Stimulated activated effector memory CD8-positive, alpha-beta T cell treated with anti-CD3 and anti-CD28 coated beads, Interleukin-12 subunit alpha, Interleukin-12 subunit beta, amount 100 ng/mL, for 72 hours (primary cell): ENCODE data around the gene GAPDH.
"Not testable (repeated sequence)": the region's sequence is repeated elsewhere in the genome, so short reads cannot be mapped to it uniquely, and the experiment has no call there.

ENCODE experiments used
- ATAC-seq: fragments of 150-1000 bp; cut with Tn5 transposase; 2 replicates; pipeline ENCODE4 v1.10.0; 2021
- DNase-seq, 2 donors: peaks; one replicate each; pipeline ENCODE4 v3.0.0; 2021 to 2022; ENCODE audit warnings: low spot score in 2 of 2
- H3K27ac Mint-ChIP-seq: one replicate; pipeline ENCODE4 v1.8.0; 2022; ENCODE audit warnings: mild to moderate bottlenecking, mixed read lengths
- H3K36me3 Mint-ChIP-seq: one replicate; pipeline ENCODE4 v1.8.0; 2022; ENCODE audit warnings: mild to moderate bottlenecking, mixed read lengths
- H3K4me1 Mint-ChIP-seq: one replicate; pipeline ENCODE4 v1.8.0; 2022; ENCODE audit warnings: mixed read lengths
- H3K4me3 Mint-ChIP-seq: one replicate; pipeline ENCODE4 v1.8.0; 2022; ENCODE audit warnings: mild to moderate bottlenecking, mixed read lengths
- H3K9me3 Mint-ChIP-seq: one replicate; pipeline ENCODE4 v1.8.0; 2022; ENCODE audit warnings: mixed read lengths

The GAPDH gene

GRCh38 chr12:6548556-6548955 is 14.2 kb downstream of the GAPDH start:
- Mint-ChIP-seq H3K9me3 (no peaks in the 10 kb centered on the region), H3K36me3 (peaks cover 79% of the 10 kb centered on the region), H3K27ac (peak overlapping the region; percentile 7), H3K4me3 (no peak overlapping the region), H3K4me1 (peaks cover 32% of the 10 kb centered on the region)
- ATAC-seq (no peak), DNase-seq (no peak)

DNA sequence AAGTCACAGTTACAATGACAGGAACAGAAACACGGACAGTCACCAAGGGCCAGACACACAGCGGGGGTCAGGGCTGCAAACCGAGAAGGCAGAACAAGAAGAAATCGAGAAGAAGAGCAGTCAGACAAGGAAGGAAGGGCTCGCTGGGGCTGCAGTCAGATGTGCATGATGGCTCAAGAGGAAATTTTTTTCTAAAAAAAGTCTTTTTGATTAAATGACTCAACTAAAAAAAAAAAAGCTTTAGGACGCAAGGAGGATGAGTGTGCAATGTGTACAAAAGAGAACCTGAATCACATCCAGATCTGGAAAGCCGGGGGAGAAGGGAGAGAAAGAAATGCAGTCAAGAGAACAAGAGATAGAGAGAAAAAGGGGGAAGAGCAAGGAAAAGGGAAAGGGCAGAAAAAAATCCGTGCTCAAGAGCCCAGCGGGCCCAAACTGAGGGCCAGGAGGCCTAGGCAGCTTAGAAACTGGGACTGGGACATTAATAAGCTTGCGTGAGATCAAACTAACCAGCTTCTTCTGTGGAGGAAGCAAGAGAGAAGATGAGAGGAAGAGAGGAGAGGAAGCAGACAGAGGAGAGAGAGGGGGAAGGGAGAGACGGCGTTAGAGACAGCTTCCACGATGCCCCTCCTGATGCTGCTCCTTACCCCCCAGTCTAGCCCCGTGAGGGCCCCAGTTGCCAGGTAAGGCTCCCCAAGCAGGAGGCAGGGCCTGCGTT is 14.8 kb downstream of the GAPDH start:
- H3K27ac Mint-ChIP-seq = peak overlapping the region; percentile 7
- no peaks in the 10 kb centered on the region for H3K9me3 Mint-ChIP-seq
- H3K4me3 Mint-ChIP-seq = no peak overlapping the region
- peaks cover 38% of the 10 kb centered on the region for H3K4me1 Mint-ChIP-seq
- H3K36me3 Mint-ChIP-seq = peaks cover 78% of the 10 kb centered on the region
- ATAC-seq (no peak), DNase-seq (no peak)

DNA sequence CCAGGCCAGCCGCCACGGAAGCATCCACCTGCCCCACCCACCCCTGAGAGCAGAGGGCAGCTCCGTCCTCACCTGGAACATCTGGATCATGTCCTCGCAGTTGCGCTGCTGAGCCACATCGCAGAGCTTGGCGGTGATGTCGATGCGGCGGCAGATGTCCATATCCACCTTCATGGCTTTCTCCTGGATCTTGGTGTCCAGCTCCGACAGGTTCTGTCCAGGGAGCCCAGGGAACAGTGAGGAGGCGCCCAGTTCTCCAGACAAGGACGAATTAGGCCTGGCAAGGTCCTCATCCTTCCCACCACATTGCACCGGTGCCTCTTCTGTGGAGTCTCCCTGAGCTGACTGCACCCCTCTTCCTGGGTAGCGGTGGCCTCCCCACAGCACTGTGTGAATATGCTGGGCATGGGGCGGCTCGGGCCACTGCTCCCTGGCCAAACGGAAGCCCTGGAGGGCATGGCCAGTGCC is 15.4 kb downstream of the GAPDH start:
- H3K4me3 Mint-ChIP-seq = no peak overlapping the region
- H3K27ac Mint-ChIP-seq = peak overlapping the region; percentile 7
- H3K4me1 Mint-ChIP-seq = peaks cover 44% of the 10 kb centered on the region
- DNase-seq = no peak
- no peaks in the 10 kb centered on the region for H3K9me3 Mint-ChIP-seq
- peaks cover 72% of the 10 kb centered on the region for H3K36me3 Mint-ChIP-seq
- ATAC-seq = no peak

DNA sequence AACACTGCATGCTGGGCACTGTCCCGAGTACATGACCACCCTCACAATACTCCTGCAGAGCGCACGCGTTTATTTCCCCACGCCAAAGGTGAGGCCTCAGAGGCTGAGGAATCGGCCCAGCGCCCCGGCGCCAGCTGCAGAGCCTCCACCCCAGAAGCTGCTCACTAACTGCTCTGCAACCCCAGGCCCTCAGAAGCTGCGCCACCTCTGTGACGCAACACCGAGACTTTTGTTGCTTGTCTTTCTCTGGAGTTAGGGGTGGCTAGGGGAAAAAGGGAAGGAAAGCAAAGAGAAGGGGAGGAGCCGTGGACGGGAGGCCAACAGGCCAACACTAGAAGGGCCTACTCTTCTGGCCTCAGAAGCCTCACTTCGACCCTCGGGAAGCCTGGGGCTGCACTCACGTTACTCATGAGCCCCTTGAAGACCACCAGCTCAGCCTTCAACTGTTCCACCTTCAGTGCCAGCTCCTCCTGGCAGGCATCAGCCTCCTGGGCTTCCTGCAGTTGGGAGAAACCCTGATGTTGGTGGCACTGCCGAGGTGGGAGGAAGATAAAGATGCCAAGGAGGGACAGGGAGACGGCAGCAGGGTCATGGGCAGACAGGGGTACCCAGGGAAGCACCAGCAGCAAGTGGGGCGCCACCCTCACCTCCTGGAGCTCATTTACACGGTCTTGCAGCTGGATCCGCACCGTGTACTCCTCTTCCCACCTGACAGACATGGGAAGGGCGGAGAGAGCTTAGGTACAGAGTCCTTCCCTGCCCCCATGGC is 16.2 kb downstream of the GAPDH start:
- Mint-ChIP-seq H3K36me3 (peaks cover 65% of the 10 kb centered on the region), H3K4me1 (peaks cover 50% of the 10 kb centered on the region), H3K27ac (peak overlapping the region; percentile 79), H3K9me3 (no peaks in the 10 kb centered on the region), H3K4me3 (no peak overlapping the region)
- no peak for DNase-seq
- ATAC-seq = no peak

DNA sequence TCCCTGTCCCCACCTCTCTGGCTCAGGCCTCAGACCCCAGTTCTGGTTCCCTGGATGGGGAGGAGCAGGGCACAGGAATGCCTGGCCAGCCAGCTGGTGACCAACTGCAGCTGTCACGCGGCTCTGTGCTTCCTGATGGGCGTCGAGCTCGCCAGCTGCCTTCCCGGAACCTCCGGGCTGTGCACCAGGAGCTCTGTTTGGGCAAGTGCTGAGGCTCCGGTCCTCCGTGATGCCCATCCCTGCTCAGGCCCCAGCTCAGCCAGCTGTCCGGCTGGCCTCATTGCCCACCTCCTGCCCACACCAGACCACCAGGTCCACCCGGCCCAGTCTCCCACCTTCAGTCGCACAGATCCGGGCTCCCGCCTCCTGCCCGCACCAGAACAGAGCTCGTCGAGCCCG is 16.7 kb downstream of the GAPDH start:
- peaks cover 64% of the 10 kb centered on the region for H3K36me3 Mint-ChIP-seq
- no peaks in the 10 kb centered on the region for H3K9me3 Mint-ChIP-seq
- no peak for ATAC-seq
- H3K4me3 Mint-ChIP-seq = no peak overlapping the region
- H3K27ac Mint-ChIP-seq = peak overlapping the region; percentile 79
- no peak for DNase-seq
- peaks cover 50% of the 10 kb centered on the region for H3K4me1 Mint-ChIP-seq

DNA sequence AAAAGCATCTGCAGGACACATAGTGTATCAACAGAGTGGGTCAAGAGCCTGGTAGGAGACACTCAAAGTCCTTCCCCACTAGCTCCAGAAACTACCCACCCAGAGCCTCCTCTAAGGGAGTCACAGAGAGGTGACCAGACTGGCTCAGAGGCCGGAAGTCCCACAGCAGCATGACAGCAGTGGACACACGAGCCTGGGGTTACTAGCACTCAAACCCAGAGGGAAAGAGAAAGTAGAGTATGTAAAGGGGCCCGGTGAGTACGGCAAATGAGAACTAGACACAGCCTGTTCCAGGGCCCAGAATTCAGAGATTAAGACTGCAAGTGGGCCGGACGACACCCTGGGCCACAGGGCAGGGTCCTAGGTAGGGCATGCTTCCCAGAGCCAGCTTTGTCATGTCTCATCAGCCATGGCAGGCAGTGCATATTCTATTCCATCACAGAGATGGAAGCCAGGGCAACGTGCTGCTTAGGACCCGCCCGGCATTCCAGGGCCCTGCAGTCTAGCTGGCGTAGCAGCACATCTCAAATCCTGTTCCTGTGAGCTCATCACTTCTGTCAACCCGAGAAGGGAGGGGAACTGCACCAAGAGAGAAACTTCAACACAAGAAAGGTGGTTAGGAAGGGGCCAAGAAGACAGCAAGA is 17.3 kb downstream of the GAPDH start:
- Mint-ChIP-seq H3K36me3 (peaks cover 61% of the 10 kb centered on the region), H3K27ac (peak overlapping the region; percentile 79), H3K9me3 (no peaks in the 10 kb centered on the region), H3K4me1 (peaks cover 54% of the 10 kb centered on the region), H3K4me3 (no peak overlapping the region)
- ATAC-seq = no peak
- DNase-seq = no peak

GRCh38 chr12:6552140-6552551 is 17.8 kb downstream of the GAPDH start:
- DNase-seq (no peak), ATAC-seq (no peak)
- Mint-ChIP-seq H3K4me1 (peaks cover 56% of the 10 kb centered on the region), H3K36me3 (peaks cover 60% of the 10 kb centered on the region), H3K27ac (peak overlapping the region; percentile 79), H3K9me3 (no peaks in the 10 kb centered on the region), H3K4me3 (peak overlapping the region; percentile 84)

DNA sequence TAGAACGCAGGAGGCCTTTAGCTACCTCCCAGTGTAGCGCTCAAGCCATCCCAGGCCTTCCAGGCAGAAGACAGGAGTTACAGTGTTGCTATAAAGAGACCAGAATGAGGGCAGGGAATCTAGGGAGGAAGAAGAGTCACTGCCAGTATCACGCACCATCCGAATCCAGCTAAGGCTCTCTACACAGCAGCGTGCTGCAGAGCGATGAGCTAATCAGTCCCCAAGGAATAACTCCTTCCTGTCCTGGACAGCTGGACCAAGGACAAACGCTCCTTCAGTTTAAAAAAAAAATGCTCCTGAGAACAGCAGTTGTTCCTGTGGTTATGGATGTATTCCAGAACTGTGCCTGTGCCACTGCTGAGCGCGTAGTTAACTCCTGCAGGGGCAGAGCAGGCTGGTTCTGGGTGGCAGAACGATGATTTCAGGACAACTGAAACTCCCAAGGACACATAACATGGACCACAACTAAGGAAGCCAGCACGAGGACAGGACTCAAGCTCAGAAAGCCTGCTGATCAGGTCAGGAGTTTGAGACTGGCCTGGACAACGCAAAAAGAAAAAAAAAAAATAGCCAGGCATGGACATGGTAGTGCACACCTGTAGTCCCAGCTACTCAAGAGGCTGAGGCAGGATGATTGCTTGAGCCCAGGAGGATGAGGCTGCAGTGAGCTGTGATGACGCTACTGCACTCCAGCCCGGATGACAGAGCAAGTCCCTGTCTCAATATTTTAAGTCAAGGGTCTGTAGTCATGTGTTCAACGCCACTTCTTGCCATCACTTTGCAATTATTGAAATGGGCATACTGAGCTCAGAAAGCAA is 18.9 kb downstream of the GAPDH start:
- Mint-ChIP-seq H3K27ac (peak overlapping the region; percentile 79), H3K4me3 (peak overlapping the region; percentile 84), H3K4me1 (peaks cover 56% of the 10 kb centered on the region), H3K9me3 (no peaks in the 10 kb centered on the region), H3K36me3 (peaks cover 57% of the 10 kb centered on the region)
- DNase-seq (no peak), ATAC-seq (no peak)

DNA sequence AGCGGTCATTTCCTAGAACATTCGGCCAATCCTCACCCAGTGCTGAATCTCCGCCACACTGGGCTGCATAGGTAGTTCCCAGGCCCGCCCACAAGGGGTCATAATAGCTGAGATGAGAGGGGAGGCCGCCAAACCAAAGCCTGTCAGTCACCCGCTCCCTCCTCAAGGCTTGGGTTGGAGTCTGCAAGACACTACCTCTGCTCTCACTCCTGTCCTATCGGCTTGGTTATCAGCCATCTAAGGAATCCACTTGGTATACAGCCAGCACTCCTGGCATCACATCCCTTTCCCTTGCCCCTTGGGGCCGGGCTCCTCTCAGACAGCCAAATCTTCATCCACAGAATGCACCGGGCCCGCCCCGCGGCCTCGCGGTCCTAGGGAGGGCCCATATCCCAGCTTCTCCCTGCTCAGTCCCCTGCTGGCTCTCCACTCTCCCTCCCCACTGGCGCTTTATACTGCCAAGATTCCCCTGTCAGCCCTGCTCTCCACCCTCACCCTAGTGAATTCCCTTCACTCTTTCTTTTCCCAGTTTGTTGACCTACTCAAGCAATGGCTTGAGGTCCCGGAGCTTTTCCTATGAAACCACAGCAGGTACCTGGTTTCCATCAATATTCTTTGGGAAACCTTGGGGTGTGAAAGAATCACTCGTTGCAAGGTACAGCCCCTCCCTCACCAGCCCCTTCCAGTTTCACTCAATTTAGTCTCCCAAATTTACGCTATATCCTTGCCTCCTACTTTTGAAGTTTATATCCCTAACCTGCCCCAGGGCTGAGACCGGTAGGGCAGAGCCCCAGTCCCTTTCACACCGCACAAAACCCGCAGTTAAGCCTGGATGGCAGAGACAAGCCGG is 20.1 kb downstream of the GAPDH start:
- peak overlapping the region; percentile 84 for H3K4me3 Mint-ChIP-seq
- DNase-seq = peak; percentile 65 to 88
- H3K36me3 Mint-ChIP-seq = peaks cover 60% of the 10 kb centered on the region
- peaks cover 50% of the 10 kb centered on the region for H3K4me1 Mint-ChIP-seq
- H3K27ac Mint-ChIP-seq = peak overlapping the region; percentile 55
- peak; percentile 68 for ATAC-seq
- H3K9me3 Mint-ChIP-seq = no peaks in the 10 kb centered on the region

DNA sequence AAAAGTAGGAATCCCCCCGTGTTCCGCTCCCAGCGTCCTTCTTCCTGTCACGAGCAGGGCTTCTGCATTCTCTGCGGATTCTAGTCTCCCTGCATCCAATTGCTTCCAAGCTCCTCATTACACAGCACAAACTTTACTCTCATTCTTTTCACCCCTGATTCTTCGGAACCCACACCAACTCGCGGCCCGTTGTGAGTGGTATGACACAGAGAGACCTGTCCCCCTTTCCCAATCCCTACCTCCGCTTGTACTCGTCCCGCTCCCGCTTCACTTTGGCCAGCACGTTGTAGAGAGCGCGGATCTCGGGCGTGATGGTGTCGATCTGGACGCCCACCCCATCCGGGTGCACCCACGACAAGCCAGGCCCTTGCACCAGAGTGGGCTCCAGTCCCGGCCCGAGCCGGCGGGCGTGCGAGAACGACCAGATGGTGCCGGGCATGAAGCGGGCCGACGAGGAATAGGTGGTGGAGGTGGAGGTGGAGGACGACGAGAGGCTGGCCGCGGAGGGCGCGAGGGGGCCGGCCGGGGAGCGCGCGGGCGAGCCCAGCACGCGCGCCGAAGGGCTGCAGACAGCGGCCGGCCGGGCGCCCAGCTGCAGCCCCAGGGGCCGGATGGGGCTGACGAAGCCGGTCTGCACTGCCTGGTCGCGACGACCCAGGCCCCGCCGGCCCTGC is 20.8 kb downstream of the GAPDH start:
- DNase-seq (no peak), ATAC-seq (peak; percentile 17)
- Mint-ChIP-seq H3K9me3 (no peaks in the 10 kb centered on the region), H3K36me3 (peaks cover 61% of the 10 kb centered on the region), H3K4me1 (peaks cover 48% of the 10 kb centered on the region), H3K4me3 (peak overlapping the region; percentile 84), H3K27ac (peak overlapping the region; percentile 55)

GRCh38 chr12:6556496-6556817 is 22.1 kb downstream of the GAPDH start:
- ATAC-seq, H3K9me3 Mint-ChIP-seq, DNase-seq: not testable (repeated sequence)
- H3K36me3 Mint-ChIP-seq = peaks cover 69% of the 10 kb centered on the region
- peak overlapping the region; percentile 80 for H3K27ac Mint-ChIP-seq
- peak overlapping the region; percentile 84 for H3K4me3 Mint-ChIP-seq
- peaks cover 45% of the 10 kb centered on the region for H3K4me1 Mint-ChIP-seq

DNA sequence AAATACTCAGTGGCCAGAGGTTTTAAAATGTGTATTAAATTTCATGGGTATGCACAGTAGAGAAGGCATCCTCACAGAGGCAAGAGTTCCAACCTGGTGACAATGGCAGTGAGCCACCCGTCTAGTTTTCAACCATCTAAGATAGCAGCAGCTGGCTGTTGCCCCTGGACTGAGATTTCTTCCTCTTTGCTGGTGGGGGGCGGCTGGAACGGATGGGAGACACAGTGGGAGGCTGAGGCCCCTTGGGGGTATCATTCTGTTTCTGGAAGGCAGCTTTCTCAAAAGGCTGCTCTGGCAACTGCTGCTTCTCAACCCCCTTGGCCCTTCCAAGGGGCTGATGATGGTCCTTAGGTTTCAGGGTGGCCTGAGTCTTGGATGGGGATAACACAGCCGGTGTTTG is 22.5 kb downstream of the GAPDH start:
- peaks cover 41% of the 10 kb centered on the region for H3K4me1 Mint-ChIP-seq
- peaks cover 72% of the 10 kb centered on the region for H3K36me3 Mint-ChIP-seq
- no peak for DNase-seq
- H3K9me3 Mint-ChIP-seq = no peaks in the 10 kb centered on the region
- peak overlapping the region; percentile 80 for H3K27ac Mint-ChIP-seq
- no peak for ATAC-seq
- peak overlapping the region; percentile 84 for H3K4me3 Mint-ChIP-seq

DNA sequence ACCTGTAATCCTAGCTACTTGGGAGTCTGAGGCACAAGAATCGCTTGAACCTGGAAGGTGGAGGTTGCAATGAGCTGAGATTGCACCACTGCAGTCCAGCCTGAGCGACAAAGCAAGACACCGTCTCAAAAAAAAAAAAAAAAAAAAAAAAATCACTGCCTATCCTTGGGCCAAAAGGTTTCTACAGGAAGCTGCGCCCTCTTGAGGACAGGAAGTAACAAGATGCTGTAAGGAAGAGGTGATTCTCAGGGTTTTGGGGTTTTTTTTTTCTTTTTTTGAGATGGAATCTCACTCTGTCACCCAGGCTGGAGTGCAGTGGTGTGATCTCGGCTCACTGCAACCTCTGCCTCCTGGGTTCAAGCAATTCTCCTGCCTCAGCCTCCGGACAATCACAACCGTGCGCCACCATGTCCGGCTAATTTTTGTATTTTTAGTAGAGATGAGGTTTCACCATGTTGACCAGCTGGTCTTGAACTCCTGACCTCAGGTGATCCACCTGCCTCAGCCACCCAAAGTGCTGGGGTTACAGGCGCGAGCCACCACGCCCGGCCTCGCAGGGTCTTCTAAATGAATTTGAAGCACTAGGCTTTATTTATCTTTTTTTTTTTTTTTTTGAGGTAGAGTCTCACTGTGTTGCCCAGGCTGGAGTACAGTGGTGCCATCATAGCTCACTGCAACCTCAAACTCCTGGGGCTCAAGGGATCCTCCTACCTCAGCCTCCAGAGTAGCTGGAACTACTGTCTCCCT is 23.9 kb downstream of the GAPDH start:
- H3K9me3 Mint-ChIP-seq, H3K4me3 Mint-ChIP-seq, DNase-seq: not testable (repeated sequence)
- ATAC-seq = peak; percentile 4
- peaks cover 36% of the 10 kb centered on the region for H3K4me1 Mint-ChIP-seq
- H3K36me3 Mint-ChIP-seq = peaks cover 73% of the 10 kb centered on the region
- H3K27ac Mint-ChIP-seq = peak overlapping the region; percentile 32
